SK-N-SH (cell line): ENCODE data around the gene ZC3H18. TPM values are rescaled to one million over a fixed set of nuclear protein-coding genes. Genes with fewer than 3 reads are reported as not detected.
A peak's percentile ranks its signal among the peaks of the same experiment; 100 is the strongest.

Experiments used
- CTCF ChIA-PET: fragments of 300-600, 350-600 bp; formaldehyde crosslinking; extraction: SDS; loops from one replicate; lab custom pipeline; 2021; lab: Yijun Ruan, JAX
- POLR2A ChIA-PET: fragments of 350-600 bp; sonication (Branson Sonifier 250); formaldehyde crosslinking; extraction: SDS; loops from one replicate; lab custom pipeline; 2020; ENCODE audit warnings: antibody characterized with exemption, inconsistent platforms; lab: Yijun Ruan, JAX
- DNase-seq: peaks from one replicate; pipeline ENCODE4 v3.0.0; 2012
- H2AFZ ChIP-seq: fragments of 200-600 bp; sonication (generic); 2 replicates; pipeline ENCODE4 v1.8.1; 2016; ENCODE audit warnings: antibody characterized with exemption, mild to moderate bottlenecking, low read depth
- H3F3A ChIP-seq: fragments of 200-600 bp; sonication (generic); replicated peaks from 2 replicates; pipeline ENCODE3; 2016; ENCODE audit warnings: antibody characterized with exemption, mild to moderate bottlenecking; ENCODE audit not compliant: insufficient read depth
- H3K27ac ChIP-seq, 2 experiments: fragments of 200-500 bp in 1 of 2; fragments of 200-600 bp in 1 of 2; sonication (Bioruptor generic) in 1 of 2; sonication (generic), shearing (Covaris generic) in 1 of 2; 2 replicates each; pipeline versions ENCODE4 v1.5.1 to v1.6.1; 2014 to 2016; ENCODE audit warnings: low read depth in 2 of 2, inconsistent platforms in 1 of 2, low read length in 1 of 2, mild to moderate bottlenecking in 1 of 2, mixed read lengths in 1 of 2
- H3K27me3 ChIP-seq: fragments of 200-600 bp; sonication (generic), shearing (Covaris generic); 2 replicates; pipeline ENCODE4 v1.6.1; 2016; ENCODE audit warnings: mixed run types; ENCODE audit not compliant: insufficient read depth
- H3K36me3 ChIP-seq, 2 experiments: fragments of 200-500 bp in 1 of 2; fragments of 200-600 bp in 1 of 2; sonication (Bioruptor generic) in 1 of 2; sonication (generic) in 1 of 2; replicated peaks in 1 of 2; 2 replicates each; pipeline versions ENCODE3 to v1.5.1; 2014 to 2016; ENCODE audit warnings: low read length in 1 of 2, mild to moderate bottlenecking in 1 of 2; ENCODE audit not compliant: insufficient read depth in 2 of 2, control insufficient read depth in 1 of 2
- H3K4me1 ChIP-seq, 2 experiments: fragments of 200-500 bp in 1 of 2; fragments of 200-600 bp in 1 of 2; sonication (Bioruptor generic) in 1 of 2; sonication (generic), shearing (Covaris generic) in 1 of 2; 2 replicates each; pipeline versions ENCODE4 v1.5.1 to v1.6.1; 2014 to 2016; ENCODE audit warnings: low read depth in 1 of 2, low read length in 1 of 2, mixed run types in 1 of 2; ENCODE audit not compliant: insufficient read depth in 2 of 2, control insufficient read depth in 1 of 2
- H3K4me2 ChIP-seq: fragments of 200-600 bp; sonication (generic), shearing (Covaris generic); 2 replicates; pipeline ENCODE4 v1.6.1; 2017; ENCODE audit warnings: mixed run types
- H3K4me3 ChIP-seq, 2 experiments: fragments of 200-500 bp in 1 of 2; fragments of 200-600 bp in 1 of 2; sonication (Bioruptor generic) in 1 of 2; sonication (generic), shearing (Covaris generic) in 1 of 2; 2 replicates each; pipeline versions ENCODE4 v1.5.1 to v1.8.1; 2014 to 2016; ENCODE audit warnings: low read depth in 2 of 2, inconsistent platforms in 1 of 2, low read length in 1 of 2, mild to moderate bottlenecking in 1 of 2, mixed read lengths in 1 of 2, moderate library complexity in 1 of 2
- H3K79me2 ChIP-seq: fragments of 200-600 bp; sonication (generic); 2 replicates; pipeline ENCODE4 v1.8.1; 2017; ENCODE audit warnings: mild to moderate bottlenecking; ENCODE audit not compliant: insufficient read depth
- H3K9ac ChIP-seq: fragments of 200-600 bp; sonication (generic); 2 replicates; pipeline ENCODE4 v1.6.1; 2017; ENCODE audit warnings: mixed run types
- H3K9me2 ChIP-seq: fragments of 200-600 bp; sonication (generic); 2 replicates; pipeline ENCODE4 v1.6.1; 2017; ENCODE audit warnings: mixed run types
- H3K9me3 ChIP-seq: fragments of 200-600 bp; sonication (generic); 2 replicates; pipeline ENCODE4 v1.6.1; 2017; ENCODE audit warnings: mixed run types, mild to moderate bottlenecking, moderate library complexity
- H4K20me1 ChIP-seq: fragments of 200-600 bp; sonication (generic); 2 replicates; pipeline ENCODE4 v1.6.1; 2017; ENCODE audit warnings: mild to moderate bottlenecking, mixed run types; ENCODE audit not compliant: insufficient read depth
- CHD2 ChIP-seq: fragments of 150-350 bp; IDR thresholded peaks from 2 replicates; pipeline ENCODE4 v1.6.1; 2018; ENCODE audit warnings: low read length; ENCODE audit not compliant: partially characterized antibody
- ELF1 ChIP-seq: IDR thresholded peaks from 2 replicates; pipeline ENCODE4 v1.4.0; 2012
- EZH2phosphoT487 ChIP-seq: fragments of 200-600 bp; sonication (generic); IDR thresholded peaks from 2 replicates; pipeline ENCODE4 v1.6.1; 2017; ENCODE audit warnings: low read depth, mixed run types, mild to moderate bottlenecking, antibody characterized with exemption, moderate library complexity, borderline replicate concordance
- FOSL2 ChIP-seq: IDR thresholded peaks from 2 replicates; pipeline ENCODE4 v1.4.0; 2012; ENCODE audit warnings: low read depth, mild to moderate bottlenecking, moderate library complexity, borderline replicate concordance
- JUND ChIP-seq: IDR thresholded peaks from 2 replicates; pipeline ENCODE4 v1.4.0; 2012
- MEF2A ChIP-seq: IDR thresholded peaks from 2 replicates; pipeline ENCODE4 v1.4.0; 2012; ENCODE audit warnings: low read depth, borderline replicate concordance
- NFIC ChIP-seq: IDR thresholded peaks from 2 replicates; pipeline ENCODE4 v1.4.0; 2012; ENCODE audit warnings: borderline replicate concordance
- NRF1 ChIP-seq: IDR thresholded peaks from 2 replicates; pipeline ENCODE4 v1.6.1; 2012; ENCODE audit warnings: low read depth, mild to moderate bottlenecking, low read length
- RAD21 ChIP-seq: IDR thresholded peaks from 2 replicates; pipeline ENCODE4 v1.6.1; 2012; ENCODE audit warnings: mild to moderate bottlenecking, low read length
- RFX5 ChIP-seq: IDR thresholded peaks from 2 replicates; pipeline ENCODE4 v1.6.1; 2012; ENCODE audit warnings: mild to moderate bottlenecking, improper control_type of control experiment, low read length
- RXRA ChIP-seq: IDR thresholded peaks from 2 replicates; pipeline ENCODE4 v1.4.0; 2012; ENCODE audit warnings: low read depth, mild to moderate bottlenecking, borderline replicate concordance
- SMC3 ChIP-seq: IDR thresholded peaks from 2 replicates; pipeline ENCODE4 v1.6.1; 2012; ENCODE audit warnings: low read depth, low read length, improper control_type of control experiment
- TAF1 ChIP-seq: IDR thresholded peaks from 2 replicates; pipeline ENCODE4 v1.6.1; 2012; ENCODE audit warnings: low read depth, mild to moderate bottlenecking, low read length, moderate library complexity, borderline replicate concordance
- TCF12 ChIP-seq: IDR thresholded peaks from 2 replicates; pipeline ENCODE4 v1.4.0; 2012
- TEAD4 ChIP-seq: IDR thresholded peaks from 2 replicates; pipeline ENCODE4 v1.4.0; 2012; ENCODE audit warnings: mild to moderate bottlenecking, borderline replicate concordance; ENCODE audit not compliant: insufficient read depth
- USF2 ChIP-seq: fragments of 150-350 bp; IDR thresholded peaks from 2 replicates; pipeline ENCODE4 v1.6.1; 2017; ENCODE audit warnings: antibody characterized with exemption, low read length, low read depth, borderline replicate concordance
- WGBS: methylation state at CpG from one replicate; pipeline ENCODE4 v1.1.6; 2017; ENCODE audit warnings: low lambda C conversion rate; 5-methylcytosine and 5-hydroxymethylcytosine counted together
- polyA plus RNA-seq, 3 experiments: library from polyadenylated mRNA; depleted of rRNA; stranded (reverse); fragments of >200 nt; gene quantifications; 2 replicates each; pipeline ENCODE4 v1.2.3, GENCODE V29; 2012
- TF ChIP-seq, protein P1 (sequence below): IDR thresholded peaks from 2 replicates; pipeline ENCODE4; 2012

ZC3H18 gene
- polyA plus RNA-seq, 1 of the 3 experiments (the other 2 are of a cell fraction), result 32.7 TPM

DNA sequence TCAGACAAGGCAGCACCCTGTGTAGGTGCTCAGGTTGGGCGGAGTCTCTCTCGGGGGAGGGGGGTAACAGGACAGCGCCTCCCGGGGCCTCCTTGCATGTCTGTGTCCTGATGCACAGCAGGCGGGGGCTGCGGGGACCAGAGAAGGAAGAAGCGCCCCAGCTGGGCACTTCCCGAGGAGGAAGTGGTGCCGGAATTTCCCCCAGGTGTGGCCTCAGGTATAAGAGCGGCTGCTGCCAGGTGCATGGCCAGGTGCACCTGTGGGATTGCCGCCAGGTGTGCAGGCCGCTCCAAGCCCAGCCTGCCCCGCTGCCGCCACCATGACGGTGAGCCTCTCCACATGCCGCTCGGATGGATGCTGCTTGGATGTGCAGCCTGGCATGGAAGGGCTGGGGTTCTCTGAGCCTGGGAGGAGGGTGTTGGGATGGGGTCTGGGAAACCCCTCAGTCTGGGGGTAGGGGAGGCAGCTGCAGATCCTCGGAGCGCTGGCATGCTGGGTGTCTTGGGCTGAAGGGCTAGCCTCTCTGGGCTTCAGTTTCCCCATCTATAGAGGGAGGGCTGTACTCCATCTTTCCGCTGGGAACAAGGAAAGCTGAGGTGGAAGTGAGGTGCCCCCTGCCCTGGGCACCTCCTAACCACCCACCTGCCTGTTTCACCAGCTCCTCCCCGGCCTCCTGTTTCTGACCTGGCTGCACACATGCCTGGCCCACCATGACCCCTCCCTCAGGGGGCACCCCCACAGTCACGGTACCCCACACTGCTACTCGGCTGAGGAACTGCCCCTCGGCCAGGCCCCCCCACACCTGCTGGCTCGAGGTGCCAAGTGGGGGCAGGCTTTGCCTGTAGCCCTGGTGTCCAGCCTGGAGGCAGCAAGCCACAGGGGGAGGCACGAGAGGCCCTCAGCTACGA is 68.4 kb downstream of the ZC3H18 start, which contains the start of gene IL17C:
Gene IL17C, plus strand, starts transcription at position 250 of the 908 bp plus-strand sequence. Its CDS starts 70 bp downstream, at position 320.
- H3K4me1 ChIP-seq, result peaks cover 0 to 6% of the 10 kb centered on the region in 2 experiments; a peak in 1 of 4 replicates
- peak within 1 kb of the TSS; percentile 37; the same call in 1 of the 2 replicates for H3K4me2 ChIP-seq
- H2AFZ ChIP-seq, result no peak within 1 kb of the TSS
- no peaks in the 10 kb centered on the region for H3K79me2 ChIP-seq
- H4K20me1 ChIP-seq, result no peaks in the 10 kb centered on the region
- peaks cover 20% of the 10 kb centered on the region; the same call in 1 of the 2 replicates for H3K27me3 ChIP-seq
- H3K4me3 ChIP-seq, result no peak within 1 kb of the TSS
- no peak within 1 kb of the TSS for H3K9ac ChIP-seq
- 40% methylated on average over 6 of the region's 27 CpGs for WGBS
- no peaks in the 10 kb centered on the region for H3K9me2 ChIP-seq
- H3K27ac ChIP-seq, result no peak within 1 kb of the TSS
- POLR2A ChIA-PET, result no interaction called here
- no peak for TF ChIP-seq RAD21
- TF ChIP-seq RXRA, result no peak
- TF ChIP-seq NRF1, result no peak
- TF ChIP-seq SMC3, result no peak
- TF ChIP-seq JUND, result no peak
- H3K9me3 ChIP-seq, result no peaks in the 10 kb centered on the region
- CTCF ChIA-PET, result interaction anchor here (0.8 to 1.3 kb wide), 2 partner anchors 11 to 76 kb away, joined by 3 read pairs; no protein-coding TSS in a partner anchor
- H3K36me3 ChIP-seq, result peaks cover 0 to 3% of the 10 kb centered on the region in 2 experiments
- no peaks in the 10 kb centered on the region for H3F3A ChIP-seq
- no peak for DNase-seq

GRCh38 chr16:88639231-88640038 is 69.2 kb downstream of the ZC3H18 start:
- TF ChIP-seq RFX5 (no peak), FOSL2 (no peak), TEAD4 (no peak), EZH2phosphoT487 (no peak), ELF1 (no peak), USF2 (no peak), MEF2A (no peak), TCF12 (no peak), CHD2 (no peak), NFIC (no peak), TAF1 (no peak)
- TF ChIP-seq, protein P1, sequence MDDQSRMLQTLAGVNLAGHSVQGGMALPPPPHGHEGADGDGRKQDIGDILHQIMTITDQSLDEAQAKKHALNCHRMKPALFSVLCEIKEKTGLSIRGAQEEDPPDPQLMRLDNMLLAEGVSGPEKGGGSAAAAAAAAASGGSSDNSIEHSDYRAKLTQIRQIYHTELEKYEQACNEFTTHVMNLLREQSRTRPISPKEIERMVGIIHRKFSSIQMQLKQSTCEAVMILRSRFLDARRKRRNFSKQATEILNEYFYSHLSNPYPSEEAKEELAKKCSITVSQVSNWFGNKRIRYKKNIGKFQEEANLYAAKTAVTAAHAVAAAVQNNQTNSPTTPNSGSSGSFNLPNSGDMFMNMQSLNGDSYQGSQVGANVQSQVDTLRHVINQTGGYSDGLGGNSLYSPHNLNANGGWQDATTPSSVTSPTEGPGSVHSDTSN, result no peak
- Histone ChIP-seq H2AFZ (no peak overlapping the region), H3K9ac (no peak overlapping the region), H3K4me2 (peak overlapping the region; percentile 37; the same call in 1 of the 2 replicates), H3K9me2 (no peaks in the 10 kb centered on the region), H4K20me1 (no peaks in the 10 kb centered on the region), H3K27me3 (peaks cover 20% of the 10 kb centered on the region; the same call in 1 of the 2 replicates), H3K4me1 (peaks cover 0 to 6% of the 10 kb centered on the region in 2 experiments; a peak in 1 of 4 replicates), H3K4me3 (no peak overlapping the region), H3F3A (no peaks in the 10 kb centered on the region), H3K27ac (no peak overlapping the region), H3K9me3 (no peaks in the 10 kb centered on the region), H3K36me3 (no peaks in the 10 kb centered on the region), H3K79me2 (no peaks in the 10 kb centered on the region)
- ChIA-PET POLR2A (interaction anchor here (1.0 kb wide), 1 partner anchor 11 kb away, joined by 3 read pairs; no protein-coding TSS in a partner anchor), CTCF (interaction anchor here (0.8 to 1.3 kb wide), 2 partner anchors 10 to 77 kb away, joined by 3 read pairs; no protein-coding TSS in a partner anchor)
- peak; percentile 75 for DNase-seq
- 16% methylated on average over 15 of the region's 45 CpGs for WGBS
